ENCODE data around the gene LGALS12.
A peak's percentile ranks its signal among the peaks of the same experiment; 100 is the strongest.

Gene LGALS12

DNA sequence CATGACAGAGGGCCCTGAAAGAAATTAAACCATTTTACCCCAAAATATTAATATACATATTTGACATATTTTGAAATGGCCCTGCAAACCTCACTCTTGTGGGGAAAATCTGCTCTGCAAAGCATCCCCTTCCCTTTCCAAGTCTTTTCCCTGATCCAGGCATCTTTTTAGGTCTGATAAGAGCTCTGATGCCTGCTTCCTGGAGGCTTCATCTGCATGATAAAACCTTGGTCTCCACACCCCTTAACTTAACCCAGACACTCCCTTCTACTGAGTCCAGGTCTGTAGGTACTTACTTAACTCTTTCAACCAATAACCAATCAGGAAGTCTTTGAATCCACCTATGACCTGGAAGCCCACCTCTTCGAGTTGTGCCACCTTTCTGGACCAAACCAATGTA lies 1.8 kb upstream of the LGALS12 start:
- H3K27ac ChIP-seq: no peak overlapping the region
- TF ChIP-seq, protein P1, sequence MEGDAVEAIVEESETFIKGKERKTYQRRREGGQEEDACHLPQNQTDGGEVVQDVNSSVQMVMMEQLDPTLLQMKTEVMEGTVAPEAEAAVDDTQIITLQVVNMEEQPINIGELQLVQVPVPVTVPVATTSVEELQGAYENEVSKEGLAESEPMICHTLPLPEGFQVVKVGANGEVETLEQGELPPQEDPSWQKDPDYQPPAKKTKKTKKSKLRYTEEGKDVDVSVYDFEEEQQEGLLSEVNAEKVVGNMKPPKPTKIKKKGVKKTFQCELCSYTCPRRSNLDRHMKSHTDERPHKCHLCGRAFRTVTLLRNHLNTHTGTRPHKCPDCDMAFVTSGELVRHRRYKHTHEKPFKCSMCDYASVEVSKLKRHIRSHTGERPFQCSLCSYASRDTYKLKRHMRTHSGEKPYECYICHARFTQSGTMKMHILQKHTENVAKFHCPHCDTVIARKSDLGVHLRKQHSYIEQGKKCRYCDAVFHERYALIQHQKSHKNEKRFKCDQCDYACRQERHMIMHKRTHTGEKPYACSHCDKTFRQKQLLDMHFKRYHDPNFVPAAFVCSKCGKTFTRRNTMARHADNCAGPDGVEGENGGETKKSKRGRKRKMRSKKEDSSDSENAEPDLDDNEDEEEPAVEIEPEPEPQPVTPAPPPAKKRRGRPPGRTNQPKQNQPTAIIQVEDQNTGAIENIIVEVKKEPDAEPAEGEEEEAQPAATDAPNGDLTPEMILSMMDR (conservative IDR thresholded peaks at IDR 0.05): no peak

DNA sequence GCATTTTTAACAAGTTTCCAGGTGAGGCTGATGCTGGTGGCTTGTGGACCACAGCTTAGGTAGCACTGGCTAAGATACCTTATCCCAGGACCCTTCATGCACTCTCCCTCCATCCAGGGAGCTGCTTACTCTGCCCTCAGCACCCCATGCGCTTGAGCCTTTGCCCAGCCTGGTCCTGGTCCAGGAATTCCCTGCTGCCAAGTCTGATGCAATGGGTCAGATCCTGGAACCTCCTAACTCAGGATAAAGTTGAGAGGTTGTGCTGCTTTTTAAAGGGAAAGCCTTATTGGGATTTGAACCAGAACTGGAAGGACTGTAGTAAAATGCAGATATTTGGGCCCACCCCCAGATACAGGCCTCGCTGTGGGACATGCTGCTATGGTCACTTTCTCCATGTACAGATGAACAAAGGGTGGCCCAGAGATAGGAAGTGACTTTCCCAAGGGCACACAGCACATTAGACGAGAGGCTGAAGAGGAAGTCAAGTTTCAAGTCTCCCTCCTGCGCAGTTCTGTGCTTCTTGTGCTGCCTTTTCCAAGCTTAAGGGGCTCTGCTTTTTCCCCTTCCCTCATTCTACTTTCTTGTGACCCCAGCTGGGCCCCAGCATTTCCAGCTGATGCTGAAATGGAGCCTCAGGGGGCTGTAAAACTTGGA lies 824 bp upstream of the LGALS12 start:
- TF ChIP-seq, protein P1 (conservative IDR thresholded peaks at IDR 0.05): no peak
- H3K27ac ChIP-seq: no peak overlapping the region

DNA sequence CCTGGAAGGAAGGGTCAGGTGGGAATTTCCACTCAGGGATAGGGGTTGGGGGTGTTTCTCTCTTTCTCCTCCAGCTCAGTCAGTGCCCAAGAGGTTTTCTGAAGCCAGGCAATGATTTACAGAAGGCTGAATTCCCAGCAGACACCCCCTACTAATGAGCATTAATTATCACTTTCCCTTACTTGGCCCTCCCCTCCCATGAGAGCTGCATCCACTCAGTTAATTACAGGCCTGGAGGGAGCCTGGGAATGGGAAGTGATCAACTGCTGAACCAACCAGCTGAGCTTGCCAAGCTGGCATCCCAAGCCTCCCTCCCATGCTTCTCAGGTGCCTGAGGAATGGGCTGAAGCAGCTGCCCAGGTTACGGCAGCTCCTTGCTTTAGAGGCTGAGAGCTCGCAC lies 992 bp downstream of the LGALS12 start:
- TF ChIP-seq, protein P1 (conservative IDR thresholded peaks at IDR 0.05): no peak
- H3K27ac ChIP-seq: peak overlapping the region; percentile 21; the same call in 1 of the 2 replicates

DNA sequence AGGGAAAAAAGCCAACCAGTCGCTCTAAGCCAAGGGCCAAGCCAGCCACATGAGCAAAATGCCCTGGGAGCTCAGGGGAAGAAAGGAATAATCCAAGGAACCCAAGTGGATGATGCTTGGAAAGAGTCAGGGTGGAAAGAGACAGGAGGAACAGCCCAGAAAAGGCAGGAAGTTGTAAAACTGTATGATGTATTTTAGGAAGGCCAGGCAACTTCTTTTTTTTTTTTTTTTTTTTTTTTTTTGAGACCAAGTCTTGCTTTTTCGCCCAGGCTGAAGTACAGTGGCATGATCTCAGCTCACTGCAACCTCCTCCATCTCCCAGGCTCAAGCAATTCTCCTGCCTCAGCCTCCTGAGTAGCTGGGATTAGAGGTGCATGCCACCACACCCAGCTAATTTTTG lies 1.6 kb downstream of the LGALS12 start:
- TF ChIP-seq, protein P1 (conservative IDR thresholded peaks at IDR 0.05): no peak
- peak overlapping the region; percentile 21; the same call in 1 of the 2 replicates for H3K27ac ChIP-seq

DNA sequence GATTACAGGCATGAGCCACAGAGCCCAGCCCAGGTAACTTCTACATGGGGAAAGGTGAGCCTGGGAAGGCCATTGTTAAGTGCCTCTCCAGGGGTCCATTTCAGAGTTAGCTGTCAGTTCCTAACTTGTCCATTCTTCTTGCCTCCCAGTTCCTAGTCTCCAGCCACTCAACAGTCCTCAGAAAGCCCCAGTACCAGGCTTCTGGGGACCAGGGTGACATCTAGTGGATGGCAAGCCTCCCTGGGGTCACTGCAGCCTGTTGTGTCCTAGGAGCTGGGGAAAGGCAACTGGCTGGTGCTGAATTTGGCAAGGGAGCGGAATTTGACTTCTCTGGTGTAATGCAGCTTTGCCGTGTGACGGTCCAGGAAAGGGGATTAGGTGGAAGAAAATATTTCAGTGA lies 2.1 kb downstream of the LGALS12 start:
- TF ChIP-seq, protein P1 (conservative IDR thresholded peaks at IDR 0.05): peak; percentile 80
- H3K27ac ChIP-seq: peak overlapping the region; percentile 21; the same call in 1 of the 2 replicates

DNA sequence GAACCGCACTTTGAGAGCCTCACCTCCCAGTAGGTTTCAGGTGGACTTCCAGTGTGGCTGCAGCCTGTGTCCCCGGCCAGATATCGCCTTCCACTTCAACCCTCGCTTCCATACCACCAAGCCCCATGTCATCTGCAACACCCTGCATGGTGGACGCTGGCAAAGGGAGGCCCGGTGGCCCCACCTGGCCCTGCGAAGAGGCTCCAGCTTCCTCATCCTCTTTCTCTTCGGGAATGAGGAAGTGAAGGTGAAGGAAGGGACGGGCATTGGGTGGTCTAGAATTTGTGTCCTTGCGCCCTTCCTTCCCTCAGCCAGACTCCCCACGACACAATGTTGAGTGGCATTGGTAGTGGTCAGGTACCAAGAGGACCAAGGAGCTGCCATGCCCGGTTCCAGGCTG lies 2.9 kb downstream of the LGALS12 start:
- H3K27ac ChIP-seq: no peak overlapping the region
- TF ChIP-seq, protein P1 (conservative IDR thresholded peaks at IDR 0.05): no peak

DNA sequence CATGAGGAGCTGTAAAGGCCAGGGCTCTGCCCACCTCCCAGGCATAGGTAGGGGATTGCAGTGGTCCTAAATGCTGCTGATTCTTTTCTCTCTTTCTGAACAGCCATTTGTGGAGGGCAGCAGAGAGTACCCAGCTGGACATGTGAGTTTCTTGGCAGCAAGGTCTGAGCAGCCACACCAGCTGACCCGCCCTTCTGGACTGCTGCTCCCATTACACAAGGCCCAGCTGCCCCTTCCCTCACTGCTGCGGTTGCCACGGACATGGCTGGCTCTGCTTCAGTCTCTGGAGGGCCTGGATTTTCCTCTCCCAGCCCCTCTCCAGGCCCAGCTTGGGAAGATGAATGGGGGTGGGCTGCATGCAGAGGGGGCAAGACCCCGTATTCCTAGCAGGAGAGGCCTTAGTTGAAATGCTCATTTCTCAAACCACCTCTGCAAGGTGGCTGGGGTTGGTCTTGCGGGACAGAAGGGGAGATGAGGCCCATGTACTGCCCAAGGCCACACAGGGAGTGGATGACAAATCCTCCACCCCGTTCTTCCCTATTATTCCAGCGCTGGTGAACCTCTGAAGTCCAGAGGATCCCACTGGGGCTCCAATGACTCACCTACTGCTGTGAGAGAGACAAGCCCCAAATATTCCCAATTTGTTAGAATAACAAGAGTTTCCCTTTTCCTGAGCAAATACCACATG lies 4.6 kb downstream of the LGALS12 start:
- TF ChIP-seq, protein P1 (conservative IDR thresholded peaks at IDR 0.05): peak; percentile 22; the same call in 1 of the 2 replicates
- no peak overlapping the region for H3K27ac ChIP-seq

Measured in VCaP (cell line).